Effector memory CD8-positive, alpha-beta T cell (primary cell): ENCODE results near the gene MS4A6A.
"Not testable (repeated sequence)": the region's sequence is repeated elsewhere in the genome, so short reads cannot be mapped to it uniquely, and the experiment has no call there.

ENCODE experiments used
- ATAC-seq: fragments of 150-1000 bp; cut with Tn5 transposase; replicated peaks from 2 replicates; pipeline ENCODE4 v1.10.0; 2021; ENCODE audit warnings: mild to moderate bottlenecking, moderate library complexity
- DNase-seq, 3 experiments: peaks; one replicate each; pipeline ENCODE4 v3.0.0; 2021
- H3K27ac Mint-ChIP-seq, 2 donors: one replicate each; pipeline ENCODE4 v1.8.0; 2022; ENCODE audit warnings: mild to moderate bottlenecking in 2 of 2, mixed read lengths in 2 of 2, moderate library complexity in 2 of 2
- H3K27me3 Mint-ChIP-seq, 2 donors: one replicate each; pipeline ENCODE4 v1.8.0; 2022; ENCODE audit warnings: mixed read lengths in 2 of 2
- H3K36me3 Mint-ChIP-seq: one replicate; pipeline ENCODE4 v1.8.0; 2022; ENCODE audit warnings: mild to moderate bottlenecking, moderate library complexity, mixed read lengths; ENCODE audit not compliant: insufficient read depth
- H3K4me1 Mint-ChIP-seq, 2 donors: one replicate each; pipeline ENCODE4 v1.8.0; 2022; ENCODE audit warnings: low read depth in 2 of 2, mixed read lengths in 2 of 2
- H3K4me3 Mint-ChIP-seq, 2 donors: one replicate each; pipeline ENCODE4 v1.8.0; 2022; ENCODE audit warnings: mild to moderate bottlenecking in 2 of 2, mixed read lengths in 2 of 2, moderate library complexity in 2 of 2
- H3K9me3 Mint-ChIP-seq, 2 donors: one replicate each; pipeline ENCODE4 v1.8.0; 2022; ENCODE audit warnings: mixed read lengths in 2 of 2

Gene MS4A6A

GRCh38 chr11:60143768-60144167 is 39.1 kb downstream of the MS4A6A start:
- DNase-seq = no peak
- Mint-ChIP-seq H3K36me3 (no peaks in the 10 kb centered on the region), H3K27me3 (no peaks in the 10 kb centered on the region), H3K4me1 (no peaks in the 10 kb centered on the region), H3K9me3 (no peaks in the 10 kb centered on the region), H3K27ac (no peak overlapping the region), H3K4me3 (no peak overlapping the region)
- no peak for ATAC-seq

GRCh38 chr11:60133917-60134316 is 49.0 kb downstream of the MS4A6A start:
- Mint-ChIP-seq H3K36me3 (no peaks in the 10 kb centered on the region), H3K9me3 (no peaks in the 10 kb centered on the region), H3K4me1 (no peaks in the 10 kb centered on the region), H3K4me3 (no peak overlapping the region), H3K27me3 (peaks cover 21 to 30% of the 10 kb centered on the region in 2 donors), H3K27ac (no peak overlapping the region)
- DNase-seq (no peak), ATAC-seq (no peak)

DNA sequence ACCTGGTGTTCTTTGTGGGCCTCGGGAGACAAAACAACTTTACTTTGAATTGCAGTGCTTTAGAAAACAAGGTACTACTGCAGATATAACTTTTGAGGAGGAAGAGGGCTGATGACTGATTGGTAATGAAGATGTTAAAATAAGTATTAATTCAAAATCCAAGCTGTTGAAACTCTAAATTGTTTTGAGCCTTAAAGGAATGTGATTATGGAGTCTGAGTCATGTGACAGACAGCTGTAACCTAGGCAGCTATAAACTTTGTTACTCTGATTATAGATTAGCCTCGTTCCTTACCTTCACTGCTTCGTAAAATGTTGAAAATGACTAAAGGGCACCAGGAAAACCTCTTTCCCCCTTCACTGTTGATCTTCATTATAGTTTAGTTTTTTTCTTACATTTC is 51.0 kb downstream of the MS4A6A start:
- Mint-ChIP-seq H3K27ac (no peak overlapping the region), H3K36me3 (no peaks in the 10 kb centered on the region), H3K4me3 (no peak overlapping the region), H3K9me3 (no peaks in the 10 kb centered on the region), H3K4me1 (no peaks in the 10 kb centered on the region), H3K27me3 (peaks cover 14 to 28% of the 10 kb centered on the region in 2 donors)
- no peak for DNase-seq
- no peak for ATAC-seq

- DNase-seq = no peak
- ATAC-seq = no peak
- Mint-ChIP-seq H3K36me3 (no peaks in the 10 kb centered on the region), H3K27ac (no peak overlapping the region), H3K4me3 (no peak overlapping the region), H3K4me1 (no peaks in the 10 kb centered on the region), H3K9me3 (no peaks in the 10 kb centered on the region), H3K27me3 (peaks cover 9 to 18% of the 10 kb centered on the region in 2 donors)
These were observed 52.4 kb downstream of the MS4A6A start for GRCh38 chr11:60130496-60130895.

DNA sequence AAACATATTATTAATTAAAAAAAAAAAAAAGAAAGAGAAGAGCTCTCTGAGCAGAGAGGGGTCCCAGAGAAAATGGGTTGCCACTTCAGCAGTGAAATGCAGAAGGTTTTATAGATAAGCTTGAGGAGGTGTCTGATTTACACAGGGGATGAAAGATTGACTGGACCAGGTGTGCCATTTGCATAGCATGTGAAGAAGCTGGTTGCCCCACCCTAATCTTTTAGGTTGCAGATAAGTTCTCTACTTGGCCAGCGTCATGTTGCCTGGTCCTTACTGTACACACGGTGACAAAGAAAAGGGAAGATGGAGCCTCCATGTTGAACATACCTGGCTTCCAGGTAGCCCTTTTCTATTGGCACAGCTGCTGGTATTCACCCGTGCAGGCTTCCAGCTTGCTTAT is 53.0 kb downstream of the MS4A6A start:
- ATAC-seq (no peak), DNase-seq (no peak)
- Mint-ChIP-seq H3K9me3 (no peaks in the 10 kb centered on the region), H3K4me3 (no peak overlapping the region), H3K36me3 (no peaks in the 10 kb centered on the region), H3K27ac (no peak overlapping the region), H3K4me1 (no peaks in the 10 kb centered on the region), H3K27me3 (peaks cover 10 to 24% of the 10 kb centered on the region in 2 donors)

GRCh38 chr11:60128866-60129265 is 54.0 kb downstream of the MS4A6A start:
- DNase-seq, H3K9me3 Mint-ChIP-seq, H3K4me1 Mint-ChIP-seq, H3K4me3 Mint-ChIP-seq, H3K36me3 Mint-ChIP-seq, H3K27ac Mint-ChIP-seq, ATAC-seq: not testable (repeated sequence)
- H3K27me3 Mint-ChIP-seq = peaks cover 16 to 23% of the 10 kb centered on the region in 2 donors

- H3K27me3 Mint-ChIP-seq = peaks cover 12 to 18% of the 10 kb centered on the region in 2 donors
- no peaks in the 10 kb centered on the region for H3K9me3 Mint-ChIP-seq
- H3K4me3 Mint-ChIP-seq = no peak overlapping the region
- DNase-seq (no peak), ATAC-seq (no peak)
- no peaks in the 10 kb centered on the region for H3K4me1 Mint-ChIP-seq
- H3K36me3 Mint-ChIP-seq = peaks cover 3% of the 10 kb centered on the region
- H3K27ac Mint-ChIP-seq = no peak overlapping the region
These were observed 54.5 kb downstream of the MS4A6A start for GRCh38 chr11:60128376-60128775.

GRCh38 chr11:60127311-60127811 is 55.5 kb downstream of the MS4A6A start:
- peaks cover 7 to 13% of the 10 kb centered on the region in 2 donors for H3K27me3 Mint-ChIP-seq
- DNase-seq (no peak), ATAC-seq (no peak)
- no peaks in the 10 kb centered on the region for H3K4me1 Mint-ChIP-seq
- no peak overlapping the region for H3K4me3 Mint-ChIP-seq
- H3K27ac Mint-ChIP-seq = no peak overlapping the region
- H3K9me3 Mint-ChIP-seq = no peaks in the 10 kb centered on the region
- H3K36me3 Mint-ChIP-seq = peaks cover 3% of the 10 kb centered on the region

DNA sequence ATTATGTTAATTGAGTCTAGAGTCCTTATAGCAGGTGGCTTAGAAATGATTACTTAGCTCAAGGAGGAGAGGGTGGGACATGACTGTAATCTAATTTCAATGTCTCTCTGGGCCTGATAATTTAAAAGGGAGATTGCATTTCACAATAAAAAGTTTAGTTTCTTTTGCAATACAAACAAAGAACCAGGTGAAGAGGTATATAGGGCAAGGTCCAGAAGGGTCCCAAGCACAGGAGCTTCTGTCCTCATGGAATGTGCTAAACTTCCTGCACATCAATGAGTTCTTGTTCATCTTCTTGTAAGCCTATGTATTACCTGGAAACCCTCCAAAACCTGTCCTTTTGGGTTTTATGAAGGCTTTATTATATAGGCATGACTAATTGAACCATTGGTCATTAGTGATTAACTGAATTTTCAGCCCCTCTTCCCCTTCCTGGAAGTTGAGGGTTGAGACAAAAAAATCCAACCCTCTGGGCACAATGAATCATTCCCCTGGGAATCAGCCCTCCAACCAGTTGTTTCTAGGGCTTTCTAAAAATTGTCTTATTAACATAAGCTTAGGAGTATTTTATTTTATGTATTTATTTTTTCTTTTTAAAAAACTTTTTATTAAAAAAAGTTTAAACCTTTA is 56.8 kb downstream of the MS4A6A start:
- Mint-ChIP-seq H3K27ac (no peak overlapping the region), H3K36me3 (peaks cover 3% of the 10 kb centered on the region), H3K4me1 (no peaks in the 10 kb centered on the region), H3K27me3 (peaks cover 7 to 14% of the 10 kb centered on the region in 2 donors), H3K9me3 (no peaks in the 10 kb centered on the region), H3K4me3 (no peak overlapping the region)
- DNase-seq (no peak), ATAC-seq (no peak)

- no peaks in the 10 kb centered on the region for H3K4me1 Mint-ChIP-seq
- no peak overlapping the region for H3K27ac Mint-ChIP-seq
These were observed 58.0 kb downstream of the MS4A6A start for GRCh38 chr11:60124802-60125432.

More at GRCh38 chr11:60124802-60125432, 58.0 kb downstream of the MS4A6A start:
- H3K36me3 Mint-ChIP-seq = peaks cover 3% of the 10 kb centered on the region
- no peak overlapping the region for H3K4me3 Mint-ChIP-seq
- no peak for ATAC-seq
- peaks cover 7 to 22% of the 10 kb centered on the region in 2 donors for H3K27me3 Mint-ChIP-seq
- H3K9me3 Mint-ChIP-seq = no peaks in the 10 kb centered on the region
- DNase-seq = no peak
